HG02759 (cell line): Measurements from ENCODE around the gene UTS2R.
"Not testable (repeated sequence)": the region's sequence is repeated elsewhere in the genome, so short reads cannot be mapped to it uniquely, and the experiment has no call there.

ENCODE experiments used
- ATAC-seq: cut with Tn5 transposase; IDR thresholded peaks from one replicate; pipeline ENCODE4 v1.9.1; 2021; ENCODE audit warnings: mild to moderate bottlenecking, moderate library complexity; ENCODE audit not compliant: unreplicated experiment

Gene UTS2R

DNA sequence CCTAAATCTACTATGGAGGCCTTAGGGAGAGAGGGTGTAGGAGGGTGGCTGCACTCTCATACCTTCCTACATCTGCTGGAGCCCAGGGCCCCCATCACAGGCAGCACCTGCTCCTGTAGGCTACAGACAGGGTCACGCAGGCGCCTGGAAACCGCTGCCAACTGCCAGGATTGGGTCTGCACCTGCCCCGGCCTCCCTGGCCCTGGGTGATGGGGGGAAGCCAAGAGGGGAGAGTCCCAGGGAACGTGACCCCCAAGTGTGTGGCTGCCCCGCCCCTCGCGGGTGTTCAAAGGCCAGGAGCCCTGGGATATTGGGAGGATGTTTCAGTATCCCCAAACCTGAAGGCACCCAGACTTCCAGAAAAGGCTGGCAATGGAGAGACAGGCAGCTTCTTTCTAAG lies 18.1 kb upstream of the UTS2R start:
- no peak for ATAC-seq

DNA sequence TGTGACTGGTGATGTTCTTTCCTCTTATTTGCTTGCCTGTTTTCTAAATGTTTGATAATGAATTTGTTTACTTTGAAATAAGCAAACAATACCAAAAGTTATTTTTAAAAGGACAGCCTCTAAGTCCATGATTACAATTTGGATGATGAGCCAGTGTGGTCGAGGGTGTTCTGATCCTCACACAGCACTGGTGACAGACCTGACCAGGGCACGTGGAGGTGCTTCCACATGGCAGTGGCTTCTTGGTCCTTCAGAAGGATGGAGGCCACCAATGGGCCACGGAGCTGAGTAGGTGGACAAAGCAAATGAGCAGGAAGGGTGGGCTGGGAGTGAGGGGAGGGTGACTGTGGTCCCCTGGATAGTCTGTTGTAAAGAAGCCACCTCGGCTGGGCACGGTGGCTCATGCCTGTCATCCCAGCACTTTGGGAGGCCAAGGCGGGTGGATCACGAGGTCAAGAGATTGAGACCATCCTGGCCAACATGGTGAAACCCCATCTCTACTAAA lies 16.7 kb upstream of the UTS2R start:
- no peak for ATAC-seq

DNA sequence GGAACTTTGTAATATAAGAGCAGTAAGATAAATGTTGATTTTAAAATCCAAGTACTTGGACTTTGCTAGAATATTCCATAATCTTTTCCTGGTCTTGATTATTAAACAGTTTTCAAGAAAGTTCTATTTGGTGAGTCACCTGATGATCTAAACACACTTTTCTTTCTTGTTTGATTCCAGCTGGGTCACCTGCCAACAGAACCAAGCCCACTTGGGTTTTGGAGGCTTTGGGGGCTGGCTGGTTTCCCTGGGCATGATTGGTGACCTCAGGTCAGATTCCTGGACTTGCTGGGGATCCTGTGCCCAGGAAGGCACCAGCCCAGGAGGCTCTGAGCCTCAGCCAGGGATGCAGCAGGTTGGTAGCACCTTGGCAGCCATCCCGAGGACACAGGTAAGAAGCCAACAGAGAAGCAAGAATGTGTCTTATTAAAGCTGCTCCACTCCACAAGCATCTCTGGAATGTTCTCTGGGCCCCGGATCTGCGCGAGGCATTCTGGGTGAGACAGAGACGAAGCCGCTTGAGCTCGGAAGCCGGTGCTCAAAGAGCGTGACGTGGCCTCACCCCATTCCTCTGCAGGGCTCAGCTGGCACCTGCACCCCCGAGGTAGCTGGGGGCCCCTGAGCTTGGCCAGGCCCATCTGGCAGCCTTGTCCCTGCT lies 15.7 kb upstream of the UTS2R start:
- no peak for ATAC-seq

DNA sequence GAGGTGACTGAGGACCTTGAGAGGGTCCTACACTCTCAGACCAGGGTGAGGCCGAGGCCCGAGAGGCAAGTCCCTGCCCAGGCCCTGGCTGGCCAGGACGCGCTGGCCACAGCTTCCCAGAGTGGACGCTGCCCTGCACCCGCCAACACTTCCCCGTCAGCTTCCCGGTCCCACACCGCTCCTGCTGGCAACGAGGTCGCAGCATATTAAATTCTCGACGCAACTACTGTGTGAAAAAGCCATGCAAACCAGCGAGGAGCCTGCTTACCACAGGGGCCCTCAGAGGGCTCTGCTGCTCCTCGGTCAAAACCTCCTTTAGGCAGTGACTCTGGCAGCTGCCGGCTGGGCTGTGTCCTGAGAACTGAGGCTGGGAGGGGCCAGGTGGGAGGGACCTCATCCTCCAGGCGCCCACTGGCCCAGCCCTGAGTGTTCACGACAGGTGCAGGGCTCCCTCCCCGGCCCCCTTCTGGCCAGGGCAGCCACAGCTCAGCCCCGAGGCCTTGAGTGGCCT lies 14.7 kb upstream of the UTS2R start:
- ATAC-seq = no peak

DNA sequence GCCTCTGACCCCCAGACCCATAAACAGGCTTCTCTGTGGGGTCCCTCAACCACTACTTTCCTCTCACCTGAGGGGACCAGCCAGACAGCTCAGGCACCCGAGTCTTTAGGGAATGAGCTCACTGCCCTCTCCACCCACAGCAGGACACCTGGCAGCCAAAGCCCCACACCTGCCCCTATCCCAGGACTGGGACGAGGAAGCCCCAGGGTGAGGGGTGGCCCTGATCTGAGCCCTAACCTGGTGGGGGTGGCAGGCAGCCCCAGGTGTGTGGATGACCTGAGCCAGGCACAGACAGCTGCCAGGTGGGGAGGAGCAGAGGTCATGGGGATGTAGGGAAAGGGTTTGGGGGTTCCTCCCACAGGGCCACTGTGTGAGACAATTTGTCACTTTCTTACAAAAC lies 14.2 kb upstream of the UTS2R start:
- ATAC-seq = no peak

DNA sequence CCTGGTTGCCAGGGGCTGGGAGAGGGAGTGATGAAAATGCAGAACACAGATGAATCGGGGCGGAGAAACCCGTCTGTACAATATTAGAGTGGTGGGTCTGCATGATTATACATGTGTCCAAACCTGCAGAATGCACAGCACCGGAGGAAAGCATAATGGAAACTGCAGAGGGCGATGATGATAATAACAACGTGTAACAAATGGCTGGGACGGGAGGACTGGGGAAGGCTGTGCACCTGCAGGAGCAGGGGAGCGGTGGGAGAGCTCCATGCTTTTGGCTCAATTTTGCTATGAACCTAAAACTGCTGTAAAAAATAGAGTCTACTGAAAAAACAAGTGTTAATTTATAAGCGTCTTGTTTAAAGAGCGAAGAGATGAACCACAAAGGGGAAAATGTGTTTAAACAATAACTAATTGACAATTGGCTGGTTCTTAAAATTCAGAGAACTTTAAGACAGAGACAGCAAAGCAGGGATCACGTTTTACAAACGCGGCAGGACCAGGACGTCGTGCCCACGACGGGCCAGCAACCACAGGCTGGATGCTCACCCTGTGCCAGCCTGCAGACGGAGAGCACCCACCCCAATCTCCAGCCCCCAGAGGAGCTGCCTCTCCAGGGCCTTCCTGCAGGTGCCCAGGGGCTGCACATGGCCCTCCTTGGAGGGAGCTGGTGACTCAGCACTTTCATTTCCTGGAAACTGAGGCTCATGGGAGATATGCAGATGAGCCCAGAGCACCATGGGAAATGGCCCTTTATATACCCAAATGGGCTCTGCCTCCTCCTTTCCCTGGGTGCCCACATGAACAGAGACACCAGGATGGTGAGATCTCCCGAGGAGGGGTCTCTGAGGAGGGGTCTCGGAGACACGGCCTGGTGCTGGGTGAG lies 12.9 kb upstream of the UTS2R start, which contains the start of gene TEX19:
TSS of gene TEX19 (plus strand) at position 783 of the 886 bp plus-strand sequence. CDS start 2,904 bp downstream, outside the sequence.
- no peak for ATAC-seq

DNA sequence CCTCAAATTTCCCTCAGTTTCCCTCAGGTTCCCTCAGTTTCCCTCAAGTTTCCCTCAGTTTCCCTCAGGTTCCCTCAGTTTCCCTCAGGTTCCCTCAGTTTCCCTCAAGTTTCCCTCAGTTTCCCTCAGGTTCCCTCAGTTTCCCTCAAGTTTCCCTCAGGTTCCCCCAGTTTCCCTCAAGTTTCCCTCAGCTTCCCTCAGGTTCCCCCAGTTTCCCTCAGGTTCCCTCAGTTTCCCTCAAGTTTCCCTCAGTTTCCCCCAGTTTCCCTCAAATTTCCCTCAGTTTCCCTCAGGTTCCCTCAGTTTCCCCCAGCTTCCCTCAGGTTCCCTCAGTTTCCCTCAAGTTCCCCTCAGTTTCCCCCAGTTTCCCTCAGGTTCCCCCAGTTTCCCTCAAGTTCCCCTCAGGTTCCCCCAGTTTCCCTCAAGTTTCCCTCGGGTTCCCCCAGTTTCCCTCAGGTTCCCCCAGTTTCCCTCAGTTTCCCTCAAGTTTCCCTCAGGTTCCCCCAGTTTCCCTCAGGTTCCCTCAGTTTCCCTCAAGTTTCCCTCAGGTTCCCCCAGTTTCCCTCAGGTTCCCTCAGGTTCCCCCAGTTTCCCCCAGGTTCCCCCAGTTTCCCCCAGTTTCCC lies 12.0 kb upstream of the UTS2R start:
- not testable (repeated sequence) for ATAC-seq

DNA sequence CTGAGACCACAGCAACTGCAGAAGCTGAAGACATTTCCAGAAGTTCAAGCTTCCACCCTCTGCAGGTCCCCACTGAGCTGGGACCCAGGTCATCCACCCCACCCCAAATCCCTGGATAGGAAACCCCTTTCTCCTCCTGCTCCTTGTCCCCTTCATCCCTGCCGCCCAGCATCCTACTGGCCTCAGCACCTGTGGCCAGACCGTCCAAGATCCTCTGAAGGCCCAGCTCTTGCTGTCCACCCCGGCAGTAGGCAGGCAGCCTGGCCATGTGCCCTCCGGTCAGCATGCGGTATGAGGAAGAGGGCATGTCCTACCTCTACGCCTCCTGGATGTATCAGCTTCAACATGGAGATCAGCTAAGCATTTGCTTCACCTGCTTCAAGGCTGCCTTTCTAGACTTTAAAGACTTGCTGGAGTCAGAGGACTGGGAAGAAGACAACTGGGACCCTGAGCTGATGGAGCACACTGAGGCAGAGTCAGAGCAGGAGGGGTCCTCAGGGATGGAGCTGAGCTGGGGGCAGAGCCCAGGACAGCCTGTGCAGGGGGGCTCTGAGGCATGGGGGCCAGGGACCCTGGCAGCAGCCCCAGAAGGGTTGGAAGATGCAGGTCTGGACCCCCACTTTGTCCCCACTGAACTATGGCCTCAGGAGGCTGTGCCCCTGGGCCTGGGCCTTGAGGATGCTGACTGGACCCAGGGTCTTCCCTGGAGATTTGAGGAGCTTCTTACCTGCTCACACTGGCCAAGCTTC lies 9.5 kb upstream of the UTS2R start:
- ATAC-seq = no peak

DNA sequence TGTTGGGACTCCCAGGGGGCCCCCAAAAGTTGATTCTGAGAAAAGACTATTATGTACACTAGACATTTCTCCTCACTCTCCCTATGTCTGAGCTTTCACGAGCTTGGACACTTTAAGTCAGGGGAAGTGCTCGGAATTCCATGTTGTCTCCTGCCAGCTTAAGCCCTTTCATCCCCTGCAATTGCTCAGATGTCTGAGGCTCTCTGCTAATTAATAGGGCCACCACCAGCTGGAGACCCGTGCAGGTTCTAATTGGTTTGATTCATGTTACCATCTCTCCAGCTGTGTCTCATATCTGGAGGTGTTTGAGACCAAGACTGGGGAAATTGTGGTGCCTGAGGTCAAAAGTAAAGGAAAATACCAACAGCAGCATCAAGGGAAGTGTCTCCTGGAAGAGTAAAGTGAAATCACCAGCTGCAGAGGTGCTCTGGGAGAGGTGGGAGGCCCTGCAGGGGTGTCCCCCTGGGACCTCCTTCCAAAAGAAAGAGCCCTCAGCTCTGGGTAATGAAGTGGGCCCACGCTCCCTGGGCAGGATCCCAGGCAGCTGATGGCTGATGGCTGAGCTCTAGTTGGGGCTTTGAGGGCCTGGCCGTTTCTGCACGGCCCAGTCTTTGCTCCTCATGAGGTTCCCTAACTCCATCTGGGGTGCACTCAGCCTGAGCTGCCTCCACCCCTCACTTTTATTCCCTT lies 5.8 kb upstream of the UTS2R start:
- no peak for ATAC-seq

DNA sequence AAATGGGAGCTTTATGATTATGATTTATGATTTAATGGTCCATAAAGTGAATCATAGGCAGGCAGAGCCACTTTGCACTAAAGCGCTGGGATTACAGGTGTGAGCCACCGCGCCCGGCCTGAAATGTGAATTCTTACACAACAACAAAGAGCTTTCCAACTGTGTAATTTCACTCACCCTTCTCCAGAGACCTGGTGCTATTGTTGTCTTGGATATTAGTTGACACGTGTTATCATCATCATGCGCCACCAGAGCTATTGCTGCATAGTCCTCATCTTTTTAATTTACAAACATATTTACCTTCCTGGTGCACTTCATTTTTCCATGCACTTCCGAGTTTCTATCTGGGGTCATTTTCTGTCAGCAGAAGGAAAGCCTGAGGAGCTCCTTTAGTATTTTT lies 4.8 kb upstream of the UTS2R start:
- ATAC-seq = no peak

DNA sequence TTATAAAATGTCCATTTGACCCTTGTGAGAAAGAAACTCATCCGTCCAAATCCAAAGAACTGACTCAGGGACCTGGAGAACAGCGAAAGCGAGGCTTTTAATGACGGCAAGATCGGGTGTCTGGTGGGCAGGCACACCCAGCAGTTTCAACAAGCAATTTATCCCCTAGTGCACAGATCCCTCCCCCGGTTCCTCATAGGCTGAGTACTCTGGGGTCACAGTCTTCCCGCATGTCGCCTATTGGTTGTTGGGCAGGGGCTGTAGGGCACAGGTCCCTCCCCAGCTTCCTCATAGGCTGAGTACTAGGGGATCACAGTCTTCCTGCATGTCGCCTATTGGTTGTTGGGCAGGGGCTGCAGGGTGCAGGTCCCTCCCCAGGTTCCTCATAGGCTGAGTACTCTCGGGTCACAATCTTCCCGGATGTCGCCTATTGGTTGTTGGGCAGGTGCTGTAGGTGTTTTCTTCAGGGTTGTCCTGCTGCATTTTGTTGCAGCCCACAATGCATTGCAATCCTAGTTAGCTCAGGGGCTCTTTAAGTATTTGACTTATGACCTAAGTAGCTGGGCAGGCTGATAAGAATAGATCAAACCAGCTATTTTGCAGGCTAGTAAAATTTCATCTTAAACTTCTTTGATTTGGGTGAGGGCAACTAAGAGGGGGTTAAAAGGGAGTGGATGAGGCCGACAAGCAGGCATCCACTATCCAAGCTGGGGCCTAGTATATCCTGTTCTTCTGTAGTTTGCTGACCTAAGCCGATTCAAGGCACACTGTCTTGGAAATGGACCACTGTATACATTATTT lies 3.6 kb upstream of the UTS2R start:
- no peak for ATAC-seq

DNA sequence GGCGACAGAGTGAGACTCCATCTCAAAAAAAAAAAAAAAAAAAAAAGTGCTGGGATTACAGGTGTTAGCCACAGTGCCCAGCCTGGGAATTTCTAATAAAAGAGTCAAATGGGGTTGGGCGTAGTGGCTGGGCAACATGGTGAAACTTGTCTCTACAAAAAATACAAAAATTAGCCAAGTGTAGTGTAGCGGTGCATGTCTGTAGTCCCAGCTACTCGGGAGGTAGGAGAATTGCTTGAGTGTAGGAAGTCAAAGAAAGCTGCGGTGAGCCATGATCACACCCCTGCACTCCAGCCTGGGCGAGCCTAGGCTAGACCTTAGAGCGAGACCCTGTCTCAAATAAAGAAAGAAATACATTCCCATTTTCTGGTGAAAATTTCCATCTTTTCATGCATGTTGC lies 2.4 kb upstream of the UTS2R start:
- ATAC-seq = no peak

DNA sequence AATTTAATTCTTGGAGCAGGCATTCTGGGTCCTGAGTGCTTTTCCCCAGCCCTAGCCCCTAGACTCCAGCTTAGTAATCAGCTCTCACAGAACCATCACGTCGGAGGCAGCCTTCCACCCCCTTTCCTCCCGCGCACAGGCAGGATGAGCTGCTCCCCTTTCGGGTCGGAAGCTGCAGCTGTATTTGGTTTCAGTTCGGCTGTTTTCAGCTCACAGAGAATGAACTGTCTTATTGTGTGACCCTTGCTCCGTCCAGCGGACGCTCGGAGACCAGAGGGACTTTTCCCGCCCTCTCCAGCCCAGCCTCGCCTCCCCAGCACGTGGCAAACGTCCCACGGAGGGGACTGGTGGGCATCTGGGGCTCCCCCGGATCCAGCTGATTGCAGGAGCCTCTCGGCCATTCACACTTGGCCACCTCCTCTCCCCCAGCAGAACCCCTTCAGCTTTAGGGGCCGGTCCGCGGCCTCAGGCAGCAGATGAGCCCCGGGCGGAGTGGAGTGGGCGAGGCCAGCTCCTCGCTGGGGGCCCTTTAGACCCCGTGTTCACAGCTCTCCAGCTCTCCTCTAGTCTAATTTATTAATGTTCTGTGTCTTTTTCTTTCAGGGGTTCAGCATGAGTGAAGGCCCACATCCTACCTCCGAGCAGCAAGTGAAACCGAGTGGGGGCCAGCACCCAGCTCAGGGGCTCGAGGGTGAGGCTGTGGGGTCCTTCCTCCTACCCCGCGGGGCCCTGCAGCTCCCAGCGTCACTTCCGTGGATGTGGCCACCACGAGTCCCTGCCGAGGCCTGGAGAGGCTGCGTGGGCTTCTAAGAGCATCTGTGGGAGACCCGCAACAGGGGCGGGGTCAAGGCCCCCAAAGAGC lies 863 bp upstream of the UTS2R start:
- no peak for ATAC-seq

DNA sequence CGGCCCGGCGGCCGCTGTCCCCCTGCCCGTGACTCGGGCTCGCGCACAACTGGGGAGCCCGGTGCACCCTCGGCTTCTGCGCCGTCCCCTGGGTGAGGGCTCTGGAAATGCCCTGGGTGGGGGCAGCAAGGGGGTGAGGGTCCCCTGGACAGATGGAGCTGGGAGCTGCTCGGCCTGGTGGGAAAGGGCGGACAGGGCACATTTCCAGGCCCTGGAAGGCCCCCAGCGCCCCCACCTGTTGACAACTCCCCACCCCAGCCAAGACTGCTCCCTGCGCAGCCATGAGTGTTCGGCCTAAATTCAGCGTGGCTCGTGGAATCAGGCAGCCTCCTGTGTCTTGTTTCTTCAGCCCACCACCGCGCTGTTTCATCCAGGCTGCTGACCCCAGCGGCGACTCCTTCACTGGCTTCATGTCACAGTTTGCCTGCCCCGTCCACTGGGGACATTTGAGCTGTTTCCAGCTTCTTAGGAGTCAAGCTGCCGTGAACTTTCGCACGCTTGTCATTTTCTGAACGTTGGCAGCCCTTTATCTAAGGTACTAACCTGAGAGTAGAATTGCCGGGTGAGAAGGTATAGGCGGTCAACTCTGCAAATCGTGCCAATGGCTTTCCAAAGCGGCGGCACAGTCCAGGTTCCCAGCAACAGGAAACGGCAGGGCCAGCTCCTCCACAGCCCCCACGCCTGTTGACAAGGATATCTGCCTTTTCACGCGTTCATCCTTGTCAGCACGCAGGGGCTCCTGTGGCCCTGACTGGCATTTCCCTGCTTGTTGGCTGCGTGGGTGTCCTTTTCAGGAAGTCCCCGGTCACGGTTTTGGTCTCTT lies 895 bp downstream of the UTS2R start:
- ATAC-seq = no peak

DNA sequence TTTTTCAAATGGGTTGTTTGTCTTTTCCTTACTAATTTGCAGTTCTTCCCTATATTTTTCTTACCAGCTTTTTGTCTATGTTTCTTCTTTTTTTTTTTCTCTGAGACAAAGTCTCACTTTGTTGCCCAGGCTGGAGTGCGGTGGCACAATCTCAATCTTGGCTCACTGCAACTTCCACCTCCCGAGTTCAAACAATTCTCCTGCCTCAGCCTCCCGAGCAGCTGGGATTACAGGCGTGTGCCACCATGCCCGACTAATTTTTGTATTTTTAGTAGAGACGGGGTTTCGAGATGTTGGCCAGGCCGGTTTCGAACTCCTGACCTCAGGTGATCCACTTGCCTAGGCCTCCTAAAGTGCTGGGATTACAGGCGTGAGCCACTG lies 1.5 kb downstream of the UTS2R start:
- ATAC-seq = not testable (repeated sequence)

DNA sequence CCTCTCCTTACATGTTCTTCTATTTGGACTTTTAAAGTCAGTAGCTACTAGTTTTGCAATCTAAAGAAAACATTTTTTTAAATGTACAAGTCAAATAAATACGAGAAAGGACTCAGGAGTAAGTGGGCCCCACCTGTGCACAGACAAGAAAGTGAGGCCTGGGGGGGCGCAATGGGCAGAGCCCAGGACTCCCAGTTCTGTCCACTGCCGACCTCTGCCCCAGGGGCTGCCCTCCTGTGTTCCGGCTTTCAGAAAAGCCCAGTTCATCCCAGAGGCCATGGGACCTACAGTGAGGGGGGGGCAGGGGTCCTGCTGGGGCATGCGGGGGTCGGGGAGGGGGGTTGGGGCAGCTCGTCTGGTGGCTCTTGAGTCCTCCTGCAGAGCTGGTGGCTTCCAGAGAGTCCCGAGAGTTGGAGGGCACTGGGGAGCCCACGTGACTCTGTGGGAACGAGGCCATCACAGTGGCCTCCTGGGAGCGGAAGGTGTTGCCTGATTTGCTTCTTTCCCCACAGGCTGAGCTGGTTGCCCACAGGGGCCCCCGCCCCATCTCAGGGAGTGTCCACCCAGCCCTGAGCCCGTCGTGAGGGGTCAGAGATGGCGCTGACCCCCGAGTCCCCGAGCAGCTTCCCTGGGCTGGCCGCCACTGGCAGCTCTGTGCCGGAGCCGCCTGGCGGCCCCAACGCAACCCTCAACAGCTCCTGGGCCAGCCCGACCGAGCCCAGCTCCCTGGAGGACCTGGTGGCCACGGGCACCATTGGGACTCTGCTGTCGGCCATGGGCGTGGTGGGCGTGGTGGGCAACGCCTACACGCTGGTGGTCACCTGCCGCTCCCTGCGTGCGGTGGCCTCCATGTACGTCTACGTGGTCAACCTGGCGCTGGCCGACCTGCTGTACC lies 2.4 kb downstream of the UTS2R start:
- ATAC-seq = no peak
